ENCODE measurements around the gene SLC33A1.

DNA sequence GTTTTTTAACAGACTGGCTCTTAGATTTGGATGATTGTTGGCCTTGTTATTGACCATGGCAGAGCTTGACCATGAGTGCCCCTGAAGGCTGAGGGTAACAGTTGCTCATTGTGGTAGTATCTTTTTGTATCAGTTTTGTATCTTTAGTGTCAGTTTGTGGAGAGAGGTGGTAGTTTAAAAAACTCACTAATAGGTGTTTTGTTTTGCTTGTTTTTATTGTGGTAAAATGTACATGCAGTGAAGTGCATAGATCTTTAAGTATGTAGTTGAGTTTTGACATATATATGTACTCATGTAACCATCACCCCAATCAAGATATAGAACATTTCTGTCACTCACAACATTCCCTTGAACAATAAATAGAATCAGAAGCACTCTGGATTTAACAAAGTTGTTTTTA lies 26.1 kb upstream of the SLC33A1 start:
- TF ChIP-seq, protein P1, sequence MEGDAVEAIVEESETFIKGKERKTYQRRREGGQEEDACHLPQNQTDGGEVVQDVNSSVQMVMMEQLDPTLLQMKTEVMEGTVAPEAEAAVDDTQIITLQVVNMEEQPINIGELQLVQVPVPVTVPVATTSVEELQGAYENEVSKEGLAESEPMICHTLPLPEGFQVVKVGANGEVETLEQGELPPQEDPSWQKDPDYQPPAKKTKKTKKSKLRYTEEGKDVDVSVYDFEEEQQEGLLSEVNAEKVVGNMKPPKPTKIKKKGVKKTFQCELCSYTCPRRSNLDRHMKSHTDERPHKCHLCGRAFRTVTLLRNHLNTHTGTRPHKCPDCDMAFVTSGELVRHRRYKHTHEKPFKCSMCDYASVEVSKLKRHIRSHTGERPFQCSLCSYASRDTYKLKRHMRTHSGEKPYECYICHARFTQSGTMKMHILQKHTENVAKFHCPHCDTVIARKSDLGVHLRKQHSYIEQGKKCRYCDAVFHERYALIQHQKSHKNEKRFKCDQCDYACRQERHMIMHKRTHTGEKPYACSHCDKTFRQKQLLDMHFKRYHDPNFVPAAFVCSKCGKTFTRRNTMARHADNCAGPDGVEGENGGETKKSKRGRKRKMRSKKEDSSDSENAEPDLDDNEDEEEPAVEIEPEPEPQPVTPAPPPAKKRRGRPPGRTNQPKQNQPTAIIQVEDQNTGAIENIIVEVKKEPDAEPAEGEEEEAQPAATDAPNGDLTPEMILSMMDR (IDR thresholded peaks at IDR 0.05) = no peak
- no peak for TF ChIP-seq POLR2A (IDR thresholded peaks at IDR 0.05)
- no peak for TF ChIP-seq POLR2AphosphoS5 (IDR thresholded peaks at IDR 0.05)

Data from transverse colon (tissue), 4 donors.